Prostate gland (tissue), 2 donors: Measurements from ENCODE around the gene C12orf75. TPM values are rescaled to one million over a fixed set of nuclear protein-coding genes. Genes with fewer than 3 reads are reported as not detected.

Experiments
- DNase-seq: peaks from one replicate; pipeline ENCODE4 v3.0.0-alpha.2; 2019; ENCODE audit warnings: low spot score
- H3K27ac ChIP-seq, 2 donors: fragments of 200-600 bp; sonication (generic); 2 replicates each; pipeline ENCODE4 v1.5.1; 2017 to 2019
- H3K27me3 ChIP-seq: fragments of 200-600 bp; sonication (generic); replicated peaks from 2 replicates; pipeline ENCODE4 v1.5.1; 2019; ENCODE audit not compliant: insufficient read depth
- H3K36me3 ChIP-seq, 2 donors: fragments of 200-600 bp; sonication (generic); 1 replicate in 1 of 2; 2 replicates in 1 of 2; pipeline versions ENCODE4 v1.5.1 to v1.8.1; 2017 to 2019
- H3K4me1 ChIP-seq: fragments of 200-600 bp; sonication (generic); replicated peaks from 2 replicates; pipeline ENCODE4 v1.5.1; 2019
- H3K4me3 ChIP-seq, 2 donors: fragments of 200-600 bp; sonication (generic); 2 replicates each; pipeline ENCODE4 v1.5.1; 2017 to 2019
- H3K9me3 ChIP-seq: fragments of 200-600 bp; sonication (generic); 2 replicates; pipeline ENCODE4 v1.5.1; 2017
- POLR2A ChIP-seq: fragments of 450-650 bp; IDR thresholded peaks from one replicate; pipeline ENCODE4 v1.6.1; 2016; ENCODE audit warnings: antibody characterized with exemption, mild to moderate bottlenecking
- POLR2AphosphoS5 ChIP-seq: sonication (generic); formaldehyde crosslinking; IDR thresholded peaks from one replicate; pipeline ENCODE4 v1.6.1; 2017; ENCODE audit warnings: antibody characterized with exemption
- WGBS: methylation state at CpG from one replicate; pipeline ENCODE4 v1.1.5; 2018; 5-methylcytosine and 5-hydroxymethylcytosine counted together
- intact Hi-C: fragments of 100-400 bp; cut with DNase I; formaldehyde crosslinking; loops from one replicate; pipeline ENCODE4 v1.14.2; 2022
- total RNA-seq, 2 donors: library from RNA; depleted of rRNA; stranded (reverse); fragments of >200 nt; gene quantifications; one replicate each; pipeline ENCODE4 v1.1.0, GENCODE V29; 2016
- TF ChIP-seq, protein P1 (sequence below), 4 experiments: fragments of 200-600 bp in 2 of 4; fragments of 450-650 bp in 2 of 4; sonication (generic) in 2 of 4; IDR thresholded peaks; 1 replicate in 3 of 4; 2 replicates in 1 of 4; pipeline ENCODE4 v1.5.1; 2016 to 2019; ENCODE audit warnings: antibody characterized with exemption in 4 of 4, mild to moderate bottlenecking in 2 of 4, moderate library complexity in 2 of 4

Gene C12orf75
- total RNA-seq, 2 donors from 2014 or later: 47.1 to 108 TPM

GRCh38 chr12:105332925-105333324 is 2.4 kb downstream of the C12orf75 start:
- DNase-seq: no peak
- no peaks in the 10 kb centered on the region for H3K9me3 ChIP-seq
- no peaks in the 10 kb centered on the region for H3K36me3 ChIP-seq
- TF ChIP-seq POLR2A (no peak), POLR2AphosphoS5 (no peak)
- TF ChIP-seq, protein P1, sequence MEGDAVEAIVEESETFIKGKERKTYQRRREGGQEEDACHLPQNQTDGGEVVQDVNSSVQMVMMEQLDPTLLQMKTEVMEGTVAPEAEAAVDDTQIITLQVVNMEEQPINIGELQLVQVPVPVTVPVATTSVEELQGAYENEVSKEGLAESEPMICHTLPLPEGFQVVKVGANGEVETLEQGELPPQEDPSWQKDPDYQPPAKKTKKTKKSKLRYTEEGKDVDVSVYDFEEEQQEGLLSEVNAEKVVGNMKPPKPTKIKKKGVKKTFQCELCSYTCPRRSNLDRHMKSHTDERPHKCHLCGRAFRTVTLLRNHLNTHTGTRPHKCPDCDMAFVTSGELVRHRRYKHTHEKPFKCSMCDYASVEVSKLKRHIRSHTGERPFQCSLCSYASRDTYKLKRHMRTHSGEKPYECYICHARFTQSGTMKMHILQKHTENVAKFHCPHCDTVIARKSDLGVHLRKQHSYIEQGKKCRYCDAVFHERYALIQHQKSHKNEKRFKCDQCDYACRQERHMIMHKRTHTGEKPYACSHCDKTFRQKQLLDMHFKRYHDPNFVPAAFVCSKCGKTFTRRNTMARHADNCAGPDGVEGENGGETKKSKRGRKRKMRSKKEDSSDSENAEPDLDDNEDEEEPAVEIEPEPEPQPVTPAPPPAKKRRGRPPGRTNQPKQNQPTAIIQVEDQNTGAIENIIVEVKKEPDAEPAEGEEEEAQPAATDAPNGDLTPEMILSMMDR (IDR thresholded peaks at IDR 0.05): no peak
- H3K27me3 ChIP-seq: no peaks in the 10 kb centered on the region
- H3K27ac ChIP-seq: no peak overlapping the region
- 31% methylated on average over 1 of the region's 1 CpG for WGBS
- no peak overlapping the region for H3K4me3 ChIP-seq
- intact Hi-C loops: no loop called here
- H3K4me1 ChIP-seq: no peaks in the 10 kb centered on the region

- no peak for DNase-seq
- no peaks in the 10 kb centered on the region for H3K4me1 ChIP-seq
- H3K4me3 ChIP-seq: no peak overlapping the region
- H3K9me3 ChIP-seq: no peaks in the 10 kb centered on the region
- H3K27ac ChIP-seq: no peak overlapping the region
- 61% methylated on average over 3 of the region's 3 CpGs for WGBS
- no peaks in the 10 kb centered on the region for H3K27me3 ChIP-seq
- intact Hi-C loops: no loop called here
- TF ChIP-seq POLR2A (no peak), POLR2AphosphoS5 (no peak)
- TF ChIP-seq, protein P1 (IDR thresholded peaks at IDR 0.05): no peak
- no peaks in the 10 kb centered on the region for H3K36me3 ChIP-seq
Measured at GRCh38 chr12:105334001-105334400, 3.5 kb downstream of the C12orf75 start.

GRCh38 chr12:105334582-105334981 is 4.1 kb downstream of the C12orf75 start:
- H3K9me3 ChIP-seq: no peaks in the 10 kb centered on the region
- TF ChIP-seq POLR2AphosphoS5 (no peak), POLR2A (no peak)
- TF ChIP-seq, protein P1 (IDR thresholded peaks at IDR 0.05): no peak
- H3K27me3 ChIP-seq: no peaks in the 10 kb centered on the region
- no peak overlapping the region for H3K27ac ChIP-seq
- no peak for DNase-seq
- intact Hi-C loops: no loop called here
- no peaks in the 10 kb centered on the region for H3K36me3 ChIP-seq
- WGBS: 76% methylated on average over 4 of the region's 4 CpGs
- H3K4me1 ChIP-seq: no peaks in the 10 kb centered on the region
- H3K4me3 ChIP-seq: no peak overlapping the region

- H3K4me3 ChIP-seq: no peak overlapping the region
- H3K4me1 ChIP-seq: no peaks in the 10 kb centered on the region
- WGBS: 90% methylated on average over 5 of the region's 5 CpGs
- no peak overlapping the region for H3K27ac ChIP-seq
- no peak for DNase-seq
- H3K9me3 ChIP-seq: no peaks in the 10 kb centered on the region
- intact Hi-C loops: no loop called here
- no peak for TF ChIP-seq POLR2A
- TF ChIP-seq POLR2AphosphoS5: no peak
- TF ChIP-seq, protein P1 (IDR thresholded peaks at IDR 0.05): no peak
- H3K36me3 ChIP-seq: no peaks in the 10 kb centered on the region
- no peaks in the 10 kb centered on the region for H3K27me3 ChIP-seq
Measured at GRCh38 chr12:105335856-105336255, 5.4 kb downstream of the C12orf75 start.

GRCh38 chr12:105336411-105336810 is 5.9 kb downstream of the C12orf75 start:
- H3K27me3 ChIP-seq: no peaks in the 10 kb centered on the region
- no peaks in the 10 kb centered on the region for H3K9me3 ChIP-seq
- WGBS: 95% methylated on average over 7 of the region's 7 CpGs
- TF ChIP-seq POLR2A: no peak
- no peak for TF ChIP-seq POLR2AphosphoS5
- TF ChIP-seq, protein P1 (IDR thresholded peaks at IDR 0.05): no peak
- H3K4me3 ChIP-seq: no peak overlapping the region
- no peak overlapping the region for H3K27ac ChIP-seq
- H3K36me3 ChIP-seq: no peaks in the 10 kb centered on the region
- DNase-seq: no peak
- intact Hi-C loops: no loop called here
- H3K4me1 ChIP-seq: no peaks in the 10 kb centered on the region
